ENCODE results near the gene TBC1D22A. TPM values are rescaled to one million over a fixed set of nuclear protein-coding genes. Genes with fewer than 3 reads are reported as not detected.

TBC1D22A gene
- total RNA-seq, 1 donor from 2014 or later = 10.6 TPM

DNA sequence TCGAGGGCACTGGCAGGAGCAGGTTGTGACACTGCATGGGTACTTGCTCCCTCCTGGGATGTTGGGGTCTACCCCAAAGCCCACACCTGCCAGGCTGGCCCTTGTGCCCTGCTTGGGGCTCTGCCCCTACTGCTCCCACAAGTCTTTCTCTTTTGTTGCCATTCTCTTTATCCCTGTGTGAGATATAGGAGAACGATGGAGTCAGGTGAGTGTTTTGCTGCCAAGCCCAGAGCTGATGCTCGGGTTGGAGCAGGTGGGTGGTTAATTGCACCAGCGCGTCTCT is 292.6 kb downstream of the TBC1D22A start:
- H3K79me2 ChIP-seq (ENCODE audit: low read depth) = no peaks in the 10 kb centered on the region
- H3K9ac ChIP-seq = no peak overlapping the region
- no peaks in the 10 kb centered on the region for H3K36me3 ChIP-seq
- Mint-ChIP-seq H3K27me3 (ENCODE audit: insufficient read depth, low read depth) (no peaks in the 10 kb centered on the region), H3K9me3 (no peaks in the 10 kb centered on the region), H3K4me1 (peaks cover 42% of the 10 kb centered on the region), H3K4me3 (no peak overlapping the region), H3K36me3 (peaks cover 1% of the 10 kb centered on the region), H3K27ac (no peak overlapping the region)
- H3K9me3 ChIP-seq (ENCODE audit: low read depth) = no peaks in the 10 kb centered on the region
- H3K4me1 ChIP-seq = peaks cover 24% of the 10 kb centered on the region
- H3K4me3 ChIP-seq = no peak overlapping the region
- H3K27ac ChIP-seq = no peak overlapping the region
- no peak overlapping the region for H2AFZ ChIP-seq (replicated peaks)
- no peaks in the 10 kb centered on the region for H3K27me3 ChIP-seq
- peaks cover 6% of the 10 kb centered on the region for H4K20me1 ChIP-seq (ENCODE audit: low read depth)
- H3K4me2 ChIP-seq = no peak overlapping the region
- no peaks in the 10 kb centered on the region for H3F3A ChIP-seq (ENCODE audit: low read depth)
- no peak for TF ChIP-seq EZH2phosphoT487 (IDR thresholded peaks at IDR 0.05)
- no peak for TF ChIP-seq EZH2 (IDR thresholded peaks at IDR 0.05)
- TF ChIP-seq, protein P1, sequence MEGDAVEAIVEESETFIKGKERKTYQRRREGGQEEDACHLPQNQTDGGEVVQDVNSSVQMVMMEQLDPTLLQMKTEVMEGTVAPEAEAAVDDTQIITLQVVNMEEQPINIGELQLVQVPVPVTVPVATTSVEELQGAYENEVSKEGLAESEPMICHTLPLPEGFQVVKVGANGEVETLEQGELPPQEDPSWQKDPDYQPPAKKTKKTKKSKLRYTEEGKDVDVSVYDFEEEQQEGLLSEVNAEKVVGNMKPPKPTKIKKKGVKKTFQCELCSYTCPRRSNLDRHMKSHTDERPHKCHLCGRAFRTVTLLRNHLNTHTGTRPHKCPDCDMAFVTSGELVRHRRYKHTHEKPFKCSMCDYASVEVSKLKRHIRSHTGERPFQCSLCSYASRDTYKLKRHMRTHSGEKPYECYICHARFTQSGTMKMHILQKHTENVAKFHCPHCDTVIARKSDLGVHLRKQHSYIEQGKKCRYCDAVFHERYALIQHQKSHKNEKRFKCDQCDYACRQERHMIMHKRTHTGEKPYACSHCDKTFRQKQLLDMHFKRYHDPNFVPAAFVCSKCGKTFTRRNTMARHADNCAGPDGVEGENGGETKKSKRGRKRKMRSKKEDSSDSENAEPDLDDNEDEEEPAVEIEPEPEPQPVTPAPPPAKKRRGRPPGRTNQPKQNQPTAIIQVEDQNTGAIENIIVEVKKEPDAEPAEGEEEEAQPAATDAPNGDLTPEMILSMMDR (IDR thresholded peaks at IDR 0.05) = no peak
- no peak for DNase-seq (ENCODE audit: low spot score)

DNA sequence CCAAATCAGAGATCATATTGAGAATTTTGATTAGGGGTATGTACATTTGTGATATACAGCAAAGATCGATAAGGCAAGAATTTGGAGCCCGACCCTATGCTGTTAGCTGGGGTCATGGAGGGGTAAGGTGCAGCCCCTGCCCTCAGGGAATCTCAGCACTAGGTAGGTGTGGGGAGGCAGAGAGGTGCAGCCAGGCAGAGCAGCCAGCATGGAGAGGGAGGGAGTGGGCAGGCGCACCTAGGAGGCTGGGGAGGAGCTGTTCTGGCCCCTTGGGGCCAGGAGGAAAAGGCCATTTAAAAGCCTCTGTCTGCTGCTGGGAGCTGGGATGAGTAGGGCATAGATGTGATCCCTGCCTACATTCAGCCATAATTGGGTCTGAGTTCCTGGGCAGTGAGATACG is 293.0 kb downstream of the TBC1D22A start:
- Histone ChIP-seq H3K4me2 (no peak overlapping the region), H3K4me3 (no peak overlapping the region), H3K4me1 (peaks cover 19% of the 10 kb centered on the region), H3K36me3 (no peaks in the 10 kb centered on the region), H4K20me1 (ENCODE audit: low read depth) (peaks cover 6% of the 10 kb centered on the region), H2AFZ (replicated peaks) (no peak overlapping the region), H3K9ac (no peak overlapping the region), H3F3A (ENCODE audit: low read depth) (no peaks in the 10 kb centered on the region), H3K9me3 (ENCODE audit: low read depth) (no peaks in the 10 kb centered on the region), H3K27ac (no peak overlapping the region), H3K27me3 (no peaks in the 10 kb centered on the region), H3K79me2 (ENCODE audit: low read depth) (no peaks in the 10 kb centered on the region)
- H3K4me3 Mint-ChIP-seq = no peak overlapping the region
- DNase-seq (ENCODE audit: low spot score) = no peak
- no peak for TF ChIP-seq EZH2phosphoT487 (IDR thresholded peaks at IDR 0.05)
- TF ChIP-seq EZH2 (IDR thresholded peaks at IDR 0.05) = no peak
- TF ChIP-seq, protein P1 (IDR thresholded peaks at IDR 0.05) = no peak
- peaks cover 37% of the 10 kb centered on the region for H3K4me1 Mint-ChIP-seq
- H3K27me3 Mint-ChIP-seq (ENCODE audit: insufficient read depth, low read depth) = no peaks in the 10 kb centered on the region
- no peaks in the 10 kb centered on the region for H3K9me3 Mint-ChIP-seq
- peaks cover 1% of the 10 kb centered on the region for H3K36me3 Mint-ChIP-seq
- no peak overlapping the region for H3K27ac Mint-ChIP-seq

DNA sequence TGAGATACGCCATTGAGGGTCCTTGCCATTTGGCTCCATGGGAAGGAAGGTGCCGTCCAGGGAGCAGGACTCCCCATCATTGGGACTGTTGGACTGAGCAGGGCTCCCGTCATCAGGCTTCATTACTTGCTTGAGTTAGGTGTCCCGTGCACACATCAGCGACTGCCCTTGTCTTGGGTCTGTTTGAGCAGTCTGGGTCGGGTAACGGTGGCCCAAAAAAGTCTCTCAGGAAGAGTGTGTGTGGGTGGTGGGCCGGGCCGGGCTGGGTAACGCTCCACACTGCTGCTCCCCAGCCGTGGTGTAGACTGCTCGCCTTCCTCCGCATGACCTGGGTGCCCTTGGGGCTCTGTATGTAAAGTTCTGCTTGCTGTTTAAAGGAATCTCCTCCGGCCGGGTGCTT is 293.5 kb downstream of the TBC1D22A start:
- no peak overlapping the region for H3K4me3 ChIP-seq
- DNase-seq (ENCODE audit: low spot score) = no peak
- peak overlapping the region; percentile 55 for H3K27ac Mint-ChIP-seq
- H3K27me3 ChIP-seq = no peaks in the 10 kb centered on the region
- peaks cover 37% of the 10 kb centered on the region for H3K4me1 Mint-ChIP-seq
- no peaks in the 10 kb centered on the region for H3K79me2 ChIP-seq (ENCODE audit: low read depth)
- H3K4me3 Mint-ChIP-seq = no peak overlapping the region
- no peak overlapping the region for H3K9ac ChIP-seq
- no peaks in the 10 kb centered on the region for H3K27me3 Mint-ChIP-seq (ENCODE audit: insufficient read depth, low read depth)
- H2AFZ ChIP-seq (replicated peaks) = no peak overlapping the region
- no peaks in the 10 kb centered on the region for H3K36me3 ChIP-seq
- peaks cover 6% of the 10 kb centered on the region for H4K20me1 ChIP-seq (ENCODE audit: low read depth)
- no peak overlapping the region for H3K4me2 ChIP-seq
- no peaks in the 10 kb centered on the region for H3F3A ChIP-seq (ENCODE audit: low read depth)
- peaks cover 1% of the 10 kb centered on the region for H3K36me3 Mint-ChIP-seq
- no peak overlapping the region for H3K27ac ChIP-seq
- H3K9me3 ChIP-seq (ENCODE audit: low read depth) = no peaks in the 10 kb centered on the region
- TF ChIP-seq EZH2phosphoT487 (IDR thresholded peaks at IDR 0.05) (no peak), EZH2 (IDR thresholded peaks at IDR 0.05) (no peak)
- TF ChIP-seq, protein P1 (IDR thresholded peaks at IDR 0.05) = no peak
- H3K4me1 ChIP-seq = peaks cover 18% of the 10 kb centered on the region
- H3K9me3 Mint-ChIP-seq = no peaks in the 10 kb centered on the region

DNA sequence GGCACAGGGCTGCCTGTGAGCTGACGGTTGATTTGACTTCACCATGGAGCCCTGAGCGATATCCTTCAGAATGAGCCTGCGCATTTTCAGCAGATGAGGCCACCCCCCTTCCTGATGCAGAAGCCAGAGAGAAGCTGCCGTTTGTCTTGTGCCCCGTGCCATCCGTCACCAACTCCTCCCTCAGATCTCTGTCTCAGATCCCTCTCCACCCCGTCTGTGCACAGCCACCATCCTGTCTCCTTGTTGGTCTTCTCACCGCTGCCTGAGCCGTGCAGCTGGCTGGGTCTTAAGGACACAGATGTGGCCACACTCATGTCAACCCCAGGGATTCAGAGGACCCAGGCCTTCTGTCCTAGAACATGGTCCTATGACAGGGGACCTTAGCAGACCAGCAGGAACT is 293.9 kb downstream of the TBC1D22A start:
- Histone ChIP-seq H3K4me2 (no peak overlapping the region), H3K9me3 (ENCODE audit: low read depth) (no peaks in the 10 kb centered on the region), H3K27me3 (no peaks in the 10 kb centered on the region), H3K4me1 (peaks cover 15% of the 10 kb centered on the region), H4K20me1 (ENCODE audit: low read depth) (peaks cover 6% of the 10 kb centered on the region), H3K4me3 (no peak overlapping the region), H3F3A (ENCODE audit: low read depth) (no peaks in the 10 kb centered on the region), H3K79me2 (ENCODE audit: low read depth) (no peaks in the 10 kb centered on the region), H2AFZ (replicated peaks) (no peak overlapping the region), H3K36me3 (no peaks in the 10 kb centered on the region), H3K9ac (no peak overlapping the region), H3K27ac (no peak overlapping the region)
- Mint-ChIP-seq H3K4me3 (no peak overlapping the region), H3K27ac (peak overlapping the region; percentile 55), H3K9me3 (no peaks in the 10 kb centered on the region), H3K36me3 (peaks cover 1% of the 10 kb centered on the region), H3K4me1 (peaks cover 35% of the 10 kb centered on the region), H3K27me3 (ENCODE audit: insufficient read depth, low read depth) (no peaks in the 10 kb centered on the region)
- no peak for DNase-seq (ENCODE audit: low spot score)
- no peak for TF ChIP-seq EZH2phosphoT487 (IDR thresholded peaks at IDR 0.05)
- no peak for TF ChIP-seq EZH2 (IDR thresholded peaks at IDR 0.05)
- TF ChIP-seq, protein P1 (IDR thresholded peaks at IDR 0.05) = no peak

All from neural progenitor cell (in vitro differentiated cells).